HFF-Myc (cell line): ENCODE data around the gene CSNK2A1.
"Not testable (repeated sequence)": the region's sequence is repeated elsewhere in the genome, so short reads cannot be mapped to it uniquely, and the experiment has no call there.

Experiments
- DNase-seq: peaks from one replicate; pipeline ENCODE4 v3.0.0-alpha.2; 2011; ENCODE audit warnings: low read depth; ENCODE audit errors: extremely low read depth
- H3K4me3 ChIP-seq: replicated peaks from 2 replicates; pipeline ENCODE4 v1.5.1; 2011; ENCODE audit warnings: low read depth, mild to moderate bottlenecking, control low read depth, low read length
- CTCF ChIP-seq: IDR thresholded peaks from 2 replicates; pipeline ENCODE4 v1.5.1; 2012; ENCODE audit warnings: mild to moderate bottlenecking, low read depth, low read length, control low read depth; ENCODE audit errors: missing control alignments

CSNK2A1 gene

GRCh38 chr20:461254-462198 lies 82.1 kb downstream of the CSNK2A1 start:
- TF ChIP-seq CTCF = no peak
- DNase-seq = no peak
- peak overlapping the region; percentile 80 for H3K4me3 ChIP-seq

GRCh38 chr20:460707-461106 lies 82.9 kb downstream of the CSNK2A1 start:
- DNase-seq = no peak
- H3K4me3 ChIP-seq = peak overlapping the region; percentile 80
- TF ChIP-seq CTCF = no peak

DNA sequence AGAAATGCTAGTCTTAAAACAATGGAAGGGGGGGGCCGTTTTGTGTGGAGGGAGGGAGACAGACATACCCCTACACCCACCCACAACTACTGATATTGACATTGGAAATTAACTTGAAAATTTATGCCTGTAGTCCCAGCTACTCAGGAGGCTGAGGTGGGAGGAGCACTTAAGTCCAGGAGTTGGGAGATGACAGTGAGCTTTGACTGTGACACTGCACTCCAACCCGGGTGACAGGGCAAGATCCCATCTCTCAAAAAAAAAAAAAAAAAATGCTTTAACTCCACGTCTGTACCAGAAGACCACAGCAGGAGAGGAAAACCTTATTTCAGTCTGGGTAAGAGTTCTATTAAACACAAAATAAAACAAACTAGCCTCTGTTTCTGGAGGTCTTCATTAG lies 83.4 kb downstream of the CSNK2A1 start:
- peak overlapping the region; percentile 80; the same call in 1 of the 2 replicates for H3K4me3 ChIP-seq
- no peak for DNase-seq
- TF ChIP-seq CTCF = no peak

DNA sequence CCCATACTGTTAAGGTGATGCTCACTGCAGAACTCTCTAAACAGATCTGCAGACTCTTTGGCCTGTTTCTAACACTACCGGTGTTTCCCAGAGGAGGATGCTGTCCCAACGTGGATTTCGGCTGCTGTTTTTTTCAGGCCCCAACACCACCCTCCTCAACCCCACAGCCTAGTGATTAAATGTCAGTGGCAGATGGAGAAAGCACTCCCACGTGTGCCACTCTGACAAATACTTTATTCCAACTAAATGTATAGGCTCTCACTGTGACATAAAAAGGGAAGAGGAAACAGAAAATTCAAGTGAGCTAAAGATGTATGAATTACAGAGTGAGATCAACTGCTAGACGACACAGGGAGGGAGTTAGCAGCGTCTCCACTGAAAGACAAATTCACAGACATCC lies 84.8 kb downstream of the CSNK2A1 start:
- no peak for DNase-seq
- H3K4me3 ChIP-seq = no peak overlapping the region
- TF ChIP-seq CTCF = no peak

GRCh38 chr20:454951-455350 lies 88.6 kb downstream of the CSNK2A1 start:
- TF ChIP-seq CTCF = no peak
- no peak overlapping the region for H3K4me3 ChIP-seq
- DNase-seq = no peak

DNA sequence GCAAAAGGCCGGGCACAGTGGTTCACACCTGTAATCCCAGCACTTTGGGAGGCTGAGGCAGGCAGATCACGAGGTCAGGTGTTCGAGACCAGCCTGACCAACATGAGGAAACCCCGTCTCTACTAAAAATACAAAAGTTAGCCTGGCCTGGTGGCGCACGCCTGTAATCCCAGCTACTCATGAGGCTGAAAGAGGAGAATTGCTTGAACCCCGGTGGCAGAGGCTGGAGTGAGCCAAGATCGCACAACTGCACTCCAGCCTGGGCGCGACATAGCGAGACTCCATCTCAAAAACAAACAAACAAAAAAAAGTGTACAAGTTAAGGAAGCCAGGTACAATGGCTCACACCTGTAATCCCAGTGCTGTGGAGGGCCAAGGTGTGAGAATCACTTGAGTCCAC lies 91.6 kb downstream of the CSNK2A1 start:
- not testable (repeated sequence) for DNase-seq, H3K4me3 ChIP-seq

DNA sequence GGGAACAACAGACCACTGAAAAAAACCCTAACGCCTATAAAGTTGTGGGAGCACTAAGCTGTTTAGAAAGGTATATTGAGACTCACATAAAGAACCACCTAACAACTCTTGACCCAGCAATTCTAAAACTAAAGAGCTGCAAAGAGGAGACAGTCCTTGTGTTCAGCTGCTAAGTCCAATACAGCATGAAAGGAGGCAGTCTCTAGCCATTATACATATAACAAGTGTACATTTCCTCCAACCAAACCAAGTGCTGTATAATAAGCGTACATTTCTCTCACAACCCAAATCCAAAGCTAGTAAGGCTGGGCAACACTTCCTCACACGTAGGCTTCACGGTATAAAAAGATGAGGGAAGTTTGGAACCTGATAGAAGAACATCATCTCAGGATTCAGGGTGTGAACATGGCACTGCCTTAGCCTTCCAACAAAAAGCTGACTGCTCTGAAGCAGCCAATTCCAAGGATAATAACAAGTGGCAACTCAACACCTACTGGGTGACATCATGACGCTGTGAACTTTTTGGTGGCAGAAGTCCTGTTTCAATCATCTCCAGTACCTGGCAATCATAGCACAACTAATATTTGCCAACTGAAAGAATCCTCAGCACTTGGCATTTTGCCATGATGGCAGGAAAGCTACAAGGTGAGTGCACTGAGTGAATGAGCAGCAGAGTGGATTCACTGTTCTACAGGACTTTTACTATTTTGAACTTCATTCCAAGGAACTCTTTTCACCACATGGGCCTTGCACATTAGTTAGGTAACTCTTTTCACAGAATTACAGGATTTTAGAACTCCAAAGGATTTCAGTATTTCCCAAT lies 97.9 kb downstream of the CSNK2A1 start:
- no peak for DNase-seq
- H3K4me3 ChIP-seq = no peak overlapping the region
- TF ChIP-seq CTCF = no peak
